GM12865 (cell line): ENCODE data around the gene PHYHIPL.

Source experiments
- DNase-seq: peaks from one replicate; pipeline ENCODE4 v3.0.0; 2010; ENCODE audit warnings: low read depth
- H3K4me3 ChIP-seq: 2 replicates; pipeline ENCODE4 v1.5.1; 2011; ENCODE audit warnings: mild to moderate bottlenecking, low read depth, low read length, control low read depth
- TF ChIP-seq, protein P1 (sequence below): IDR thresholded peaks from 2 replicates; pipeline ENCODE4 v1.5.1; 2011; ENCODE audit warnings: low read length, control low read depth, low read depth, inconsistent platforms; ENCODE audit not compliant: insufficient read depth; ENCODE audit errors: missing control alignments

PHYHIPL gene

DNA sequence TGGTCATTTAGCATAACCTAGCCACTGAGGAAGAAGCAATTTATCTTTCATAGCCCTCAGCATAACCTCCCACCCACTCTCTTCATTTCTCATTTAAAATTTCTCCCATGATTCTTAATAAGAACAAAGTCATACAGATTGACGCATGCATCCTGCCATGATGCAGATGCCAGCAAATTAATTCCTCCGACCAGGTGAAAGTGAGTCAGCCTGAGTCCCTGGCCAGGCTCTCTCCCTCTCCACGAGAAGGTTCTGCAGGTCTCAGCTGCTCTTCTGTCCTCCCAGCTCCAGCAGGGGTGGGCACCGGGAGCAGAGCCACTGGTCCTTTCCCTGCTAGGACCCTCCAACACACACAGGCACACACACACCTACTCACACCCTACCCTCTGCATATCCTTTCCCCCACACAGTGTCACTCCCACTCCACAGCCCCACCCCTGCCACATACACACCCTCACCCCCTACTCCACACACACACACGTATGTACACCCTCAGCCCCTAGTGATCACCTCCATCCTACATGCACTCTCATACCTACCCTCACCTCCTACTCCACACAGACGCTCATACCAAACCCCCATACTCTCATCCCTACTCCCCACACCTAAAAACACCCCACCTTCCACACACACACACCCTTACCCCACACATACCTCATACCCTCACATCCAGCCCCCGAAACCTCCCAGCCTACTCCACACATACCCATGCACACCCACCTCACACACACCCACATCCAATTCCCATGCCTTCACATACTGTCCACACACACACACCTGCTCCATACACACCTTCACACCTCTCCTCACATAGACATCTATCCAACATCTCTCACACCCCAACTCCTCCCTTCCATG is 107.9 kb downstream of the PHYHIPL start:
- H3K4me3 ChIP-seq = no peak overlapping the region
- DNase-seq = no peak
- TF ChIP-seq, protein P1, sequence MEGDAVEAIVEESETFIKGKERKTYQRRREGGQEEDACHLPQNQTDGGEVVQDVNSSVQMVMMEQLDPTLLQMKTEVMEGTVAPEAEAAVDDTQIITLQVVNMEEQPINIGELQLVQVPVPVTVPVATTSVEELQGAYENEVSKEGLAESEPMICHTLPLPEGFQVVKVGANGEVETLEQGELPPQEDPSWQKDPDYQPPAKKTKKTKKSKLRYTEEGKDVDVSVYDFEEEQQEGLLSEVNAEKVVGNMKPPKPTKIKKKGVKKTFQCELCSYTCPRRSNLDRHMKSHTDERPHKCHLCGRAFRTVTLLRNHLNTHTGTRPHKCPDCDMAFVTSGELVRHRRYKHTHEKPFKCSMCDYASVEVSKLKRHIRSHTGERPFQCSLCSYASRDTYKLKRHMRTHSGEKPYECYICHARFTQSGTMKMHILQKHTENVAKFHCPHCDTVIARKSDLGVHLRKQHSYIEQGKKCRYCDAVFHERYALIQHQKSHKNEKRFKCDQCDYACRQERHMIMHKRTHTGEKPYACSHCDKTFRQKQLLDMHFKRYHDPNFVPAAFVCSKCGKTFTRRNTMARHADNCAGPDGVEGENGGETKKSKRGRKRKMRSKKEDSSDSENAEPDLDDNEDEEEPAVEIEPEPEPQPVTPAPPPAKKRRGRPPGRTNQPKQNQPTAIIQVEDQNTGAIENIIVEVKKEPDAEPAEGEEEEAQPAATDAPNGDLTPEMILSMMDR = no peak

DNA sequence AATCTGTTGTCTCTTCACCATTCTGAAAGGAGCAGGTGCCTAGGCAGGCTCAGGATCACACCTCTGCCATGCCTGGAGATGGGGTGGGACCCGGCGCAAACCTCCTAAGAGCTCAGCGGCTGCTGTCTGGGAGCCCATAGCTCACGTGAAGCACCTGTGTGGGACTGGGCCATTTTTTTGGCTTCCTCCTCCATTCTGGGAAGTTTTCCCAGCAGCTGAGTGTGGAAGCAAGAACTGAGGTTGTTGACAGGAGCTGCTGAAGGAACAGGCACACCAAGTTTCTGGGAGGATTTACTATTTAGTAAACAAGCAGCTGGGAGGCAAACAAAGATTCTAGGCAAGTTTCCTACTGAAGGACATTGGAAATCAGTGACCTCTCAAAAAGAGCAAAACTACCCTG is 108.6 kb downstream of the PHYHIPL start:
- TF ChIP-seq, protein P1 = no peak
- DNase-seq = no peak

DNA sequence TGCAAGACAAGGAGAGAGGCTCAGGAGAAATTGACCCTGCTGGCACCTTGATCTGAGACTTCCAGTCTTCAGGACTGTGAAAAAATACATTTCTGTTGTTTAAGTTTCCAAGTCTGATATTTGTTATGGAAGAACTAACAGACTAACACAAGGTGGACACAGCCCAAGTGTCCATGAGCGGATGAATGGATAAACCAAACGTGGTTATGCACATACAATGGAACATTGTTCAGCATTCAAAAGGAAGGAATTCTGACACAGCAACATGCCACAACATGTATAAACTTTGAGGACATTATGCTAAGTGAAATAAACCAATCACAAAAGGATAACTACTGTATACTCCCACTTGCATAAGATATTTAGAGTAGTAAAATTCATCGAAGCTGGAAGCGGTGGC is 109.4 kb downstream of the PHYHIPL start:
- no peak overlapping the region for H3K4me3 ChIP-seq
- TF ChIP-seq, protein P1 = no peak
- DNase-seq = no peak

More for the DNA sequence above, 108.6 kb downstream of the PHYHIPL start:
- H3K4me3 ChIP-seq = no peak overlapping the region

DNA sequence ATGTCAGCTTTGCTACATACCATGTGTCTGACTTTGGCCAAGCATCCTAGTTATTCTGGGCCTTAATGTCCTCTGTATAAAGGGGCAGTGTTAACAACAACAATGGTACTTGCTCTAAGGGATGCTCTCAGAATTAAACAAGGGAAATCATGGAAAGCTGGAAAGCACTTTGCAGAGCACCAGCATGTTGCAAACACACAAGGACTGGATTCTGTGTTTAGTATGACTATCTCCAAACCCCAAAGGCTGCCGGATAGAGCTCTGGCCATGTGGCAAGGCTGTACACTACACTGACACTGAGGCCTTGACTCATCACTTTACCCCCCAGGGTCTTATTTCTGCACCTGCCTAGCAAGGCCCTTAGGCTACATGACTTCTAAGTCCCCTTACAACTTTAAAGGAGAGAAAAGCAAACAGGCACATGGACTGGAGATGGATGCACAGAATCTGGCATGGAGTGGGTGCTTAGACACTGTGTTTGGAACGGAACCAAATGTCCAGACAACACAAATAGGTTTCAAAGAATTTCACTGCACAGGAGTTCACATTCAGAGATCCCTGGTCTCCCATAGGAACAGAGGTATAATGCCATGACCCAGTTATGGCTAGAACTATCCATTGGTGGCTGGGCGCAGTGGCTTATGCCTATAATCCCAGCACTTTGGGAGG is 111.3 kb downstream of the PHYHIPL start:
- no peak overlapping the region for H3K4me3 ChIP-seq
- no peak for DNase-seq
- TF ChIP-seq, protein P1 = no peak

DNA sequence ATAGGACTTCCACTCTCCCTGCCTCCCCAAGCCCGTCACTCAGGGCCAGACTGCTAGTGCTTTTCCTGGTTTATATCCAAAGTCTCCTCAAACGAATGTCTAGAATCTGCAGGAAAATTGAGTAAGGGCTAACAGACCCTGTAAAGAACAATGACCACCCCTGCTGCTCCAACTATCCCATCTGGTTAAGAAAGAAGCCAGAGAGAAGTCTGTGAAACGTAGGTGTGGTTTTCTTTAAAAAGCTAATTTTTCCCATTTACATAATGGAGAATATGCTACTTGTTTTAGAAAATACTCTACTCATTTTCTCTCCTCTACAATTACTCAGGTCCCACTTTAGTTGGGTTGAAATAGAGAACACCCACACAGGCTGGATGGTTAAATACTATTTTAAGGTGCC is 113.4 kb downstream of the PHYHIPL start:
- no peak overlapping the region for H3K4me3 ChIP-seq
- DNase-seq = no peak
- TF ChIP-seq, protein P1 = no peak

DNA sequence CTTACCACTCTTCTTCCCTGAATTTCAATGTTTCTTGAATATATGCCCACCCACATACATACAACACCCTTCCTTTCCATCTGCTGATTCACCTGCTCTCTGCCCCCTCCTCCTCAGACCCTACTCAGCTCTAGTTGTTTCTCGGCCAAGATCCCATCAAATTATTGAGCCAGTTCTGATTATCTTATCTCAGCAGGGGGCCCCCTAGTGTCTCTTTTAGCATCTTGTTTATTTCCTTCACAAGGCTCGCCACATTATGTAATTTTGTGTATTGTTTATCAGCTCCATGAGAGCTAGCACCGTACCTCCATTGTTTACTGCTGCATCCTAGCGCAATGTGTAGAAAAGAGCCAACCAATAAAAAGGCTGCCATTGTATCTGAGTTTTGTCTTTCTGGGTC is 114.0 kb downstream of the PHYHIPL start:
- DNase-seq = peak; percentile 30
- no peak overlapping the region for H3K4me3 ChIP-seq
- TF ChIP-seq, protein P1 = peak; percentile 32
